ENCODE data around the gene RNF19B. TPM values are rescaled to one million over a fixed set of nuclear protein-coding genes. Genes with fewer than 3 reads are reported as not detected.

RNF19B gene
- total RNA-seq, 5 donors from 2014 or later (not counting 1 experiment from before 2014, with no cell fraction given): 28.7 to 44.8 (median 30.3) TPM

DNA sequence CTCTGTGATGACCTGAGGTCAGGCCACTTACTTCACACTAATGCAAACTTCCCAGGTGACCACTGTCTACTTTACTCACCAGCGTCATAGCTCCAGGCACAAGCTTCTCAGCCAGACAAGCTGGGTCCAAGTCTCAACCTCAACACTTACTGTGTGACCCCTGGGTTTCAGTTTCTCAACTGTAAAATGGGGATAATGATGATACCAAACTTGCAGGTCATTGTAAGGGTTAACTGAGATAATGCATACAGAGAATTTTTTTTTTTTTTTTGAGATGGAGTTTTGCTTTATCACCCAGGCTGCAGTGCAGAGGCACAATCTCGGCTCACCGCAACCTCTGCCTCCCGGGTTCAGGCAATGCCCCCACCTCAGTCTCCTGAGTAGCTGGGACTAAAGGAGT, 37.4 kb upstream of the RNF19B start:
- H3K27ac Mint-ChIP-seq: no peak overlapping the region
- POLR2A ChIA-PET: interaction anchor here in 1 of 2 donors (0.7 kb wide), 1 partner anchor 80 kb away, joined by 3 read pairs; no protein-coding TSS in a partner anchor
- H3K4me1 Mint-ChIP-seq: peaks cover 12 to 14% (median 13%) of the 10 kb centered on the region in 3 donors
- ATAC-seq (replicated peaks in 1 of 4) (no peak), DNase-seq (no peak)
- no peaks in the 10 kb centered on the region for H3K9me3 Mint-ChIP-seq
- no peaks in the 10 kb centered on the region for H3K36me3 ChIP-seq (ENCODE audit: control insufficient read depth in 2 of 2, extremely low read depth in 1 of 2, insufficient read depth in 1 of 2, low read length in 1 of 2)
- no peak overlapping the region for H3K27ac ChIP-seq (ENCODE audit: low read length)
- 100% methylated on average over 3 of the region's 4 CpGs for WGBS (ENCODE audit: insufficient coverage)
- no peaks in the 10 kb centered on the region for H3K9me3 ChIP-seq
- no peak overlapping the region for H3K4me3 ChIP-seq (ENCODE audit: control insufficient read depth in 1 of 2, extremely low read depth in 1 of 2, low read length in 1 of 2)
- no peak overlapping the region for H3K4me3 Mint-ChIP-seq
- no peaks in the 10 kb centered on the region for H3K27me3 ChIP-seq (replicated peaks in 1 of 2; ENCODE audit: control insufficient read depth in 2 of 2, extremely low read depth in 1 of 2, insufficient read depth in 2 of 2, low read length in 1 of 2)
- H3K4me1 ChIP-seq (ENCODE audit: control insufficient read depth in 1 of 2, extremely low read depth in 1 of 2, insufficient read depth in 2 of 2, low read length in 2 of 2): peaks cover 3 to 13% of the 10 kb centered on the region in 2 experiments
- CTCF ChIA-PET: no interaction called here
- H3K27me3 Mint-ChIP-seq: no peaks in the 10 kb centered on the region
- peaks cover under 1% of the 10 kb centered on the region for H3K36me3 Mint-ChIP-seq

DNA sequence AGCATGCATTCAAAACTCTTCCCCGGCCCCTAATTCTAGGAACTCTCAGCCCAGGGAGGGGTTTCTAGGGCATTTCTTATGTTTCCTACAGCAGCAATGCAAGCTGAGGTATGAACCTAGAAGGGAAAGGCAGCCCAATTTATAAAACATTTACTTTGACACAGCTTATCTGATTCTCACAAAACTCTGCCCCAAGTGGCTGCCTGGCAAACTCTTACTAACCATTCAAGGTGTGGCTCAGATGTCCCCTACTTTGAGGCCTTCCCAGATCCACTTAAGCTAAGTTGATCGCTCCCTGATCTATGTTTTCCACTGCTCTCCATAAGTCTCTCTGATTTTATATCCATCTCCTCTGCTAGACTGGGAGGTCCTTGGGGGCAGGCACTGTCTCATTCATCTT, 36.7 kb upstream of the RNF19B start:
- Histone ChIP-seq H3K27ac (ENCODE audit: low read length) (no peak overlapping the region), H3K27me3 (replicated peaks in 1 of 2; ENCODE audit: control insufficient read depth in 2 of 2, extremely low read depth in 1 of 2, insufficient read depth in 2 of 2, low read length in 1 of 2) (no peaks in the 10 kb centered on the region), H3K4me3 (ENCODE audit: control insufficient read depth in 1 of 2, extremely low read depth in 1 of 2, low read length in 1 of 2) (no peak overlapping the region), H3K36me3 (ENCODE audit: control insufficient read depth in 2 of 2, extremely low read depth in 1 of 2, insufficient read depth in 1 of 2, low read length in 1 of 2) (no peaks in the 10 kb centered on the region), H3K4me1 (ENCODE audit: control insufficient read depth in 1 of 2, extremely low read depth in 1 of 2, insufficient read depth in 2 of 2, low read length in 2 of 2) (peaks cover 3 to 13% of the 10 kb centered on the region in 2 experiments), H3K9me3 (no peaks in the 10 kb centered on the region)
- ATAC-seq (replicated peaks in 1 of 4) (no peak), DNase-seq (peak in 1 of 35 experiments; percentile 23)
- peaks cover 12 to 14% (median 13%) of the 10 kb centered on the region in 3 donors for H3K4me1 Mint-ChIP-seq
- H3K27ac Mint-ChIP-seq: no peak overlapping the region
- no peaks in the 10 kb centered on the region for H3K36me3 Mint-ChIP-seq
- no peaks in the 10 kb centered on the region for H3K9me3 Mint-ChIP-seq
- ChIA-PET CTCF (no interaction called here), POLR2A (no interaction called here)
- H3K27me3 Mint-ChIP-seq: no peaks in the 10 kb centered on the region
- no peak overlapping the region for H3K4me3 Mint-ChIP-seq
- 100% methylated on average over 1 of the region's 2 CpGs for WGBS (ENCODE audit: insufficient coverage)

DNA sequence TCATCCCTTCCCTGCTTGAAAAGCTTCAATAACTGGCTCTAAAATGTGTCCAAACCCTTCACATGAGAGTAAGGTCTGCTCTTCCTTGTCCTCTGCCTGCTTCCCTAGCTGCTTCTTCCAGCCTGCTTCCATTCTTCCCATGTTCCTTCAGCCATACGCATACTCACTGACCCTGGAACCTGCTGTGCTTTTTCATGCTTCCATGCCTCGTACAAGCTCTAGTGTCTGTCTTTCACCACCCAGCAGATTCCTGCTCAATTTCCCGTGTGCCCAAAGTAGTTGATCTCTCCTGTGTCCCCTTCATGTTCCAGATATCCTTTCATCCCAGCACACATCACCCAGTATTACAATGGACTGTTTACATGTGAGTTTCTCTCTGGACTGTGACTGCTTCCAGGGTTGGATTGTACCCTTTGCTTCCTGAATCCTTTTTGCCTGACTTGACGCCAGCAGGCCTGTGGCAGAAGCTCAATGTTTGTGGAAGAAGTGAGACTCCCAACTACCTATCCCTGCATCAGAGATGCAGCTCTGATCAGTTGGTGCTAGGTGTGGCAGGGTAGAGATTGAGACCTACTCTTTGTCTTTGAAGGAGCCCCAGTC, 35.9 kb upstream of the RNF19B start:
- no peak overlapping the region for H3K27ac ChIP-seq (ENCODE audit: low read length)
- CTCF ChIA-PET: no interaction called here
- H3K36me3 Mint-ChIP-seq: no peaks in the 10 kb centered on the region
- H3K9me3 Mint-ChIP-seq: no peaks in the 10 kb centered on the region
- no peak overlapping the region for H3K4me3 ChIP-seq (ENCODE audit: control insufficient read depth in 1 of 2, extremely low read depth in 1 of 2, low read length in 1 of 2)
- POLR2A ChIA-PET: no interaction called here
- no peaks in the 10 kb centered on the region for H3K27me3 ChIP-seq (replicated peaks in 1 of 2; ENCODE audit: control insufficient read depth in 2 of 2, extremely low read depth in 1 of 2, insufficient read depth in 2 of 2, low read length in 1 of 2)
- WGBS (ENCODE audit: insufficient coverage): 100% methylated on average over 3 of the region's 4 CpGs
- no peaks in the 10 kb centered on the region for H3K36me3 ChIP-seq (ENCODE audit: control insufficient read depth in 2 of 2, extremely low read depth in 1 of 2, insufficient read depth in 1 of 2, low read length in 1 of 2)
- H3K27me3 Mint-ChIP-seq: no peaks in the 10 kb centered on the region
- no peak overlapping the region for H3K27ac Mint-ChIP-seq
- ATAC-seq (replicated peaks in 1 of 4) (no peak), DNase-seq (no peak)
- H3K4me1 Mint-ChIP-seq: peaks cover 12 to 14% (median 13%) of the 10 kb centered on the region in 3 donors
- no peak overlapping the region for H3K4me3 Mint-ChIP-seq
- H3K4me1 ChIP-seq (ENCODE audit: control insufficient read depth in 1 of 2, extremely low read depth in 1 of 2, insufficient read depth in 2 of 2, low read length in 2 of 2): peaks cover 3 to 13% of the 10 kb centered on the region in 2 experiments
- H3K9me3 ChIP-seq: no peaks in the 10 kb centered on the region

DNA sequence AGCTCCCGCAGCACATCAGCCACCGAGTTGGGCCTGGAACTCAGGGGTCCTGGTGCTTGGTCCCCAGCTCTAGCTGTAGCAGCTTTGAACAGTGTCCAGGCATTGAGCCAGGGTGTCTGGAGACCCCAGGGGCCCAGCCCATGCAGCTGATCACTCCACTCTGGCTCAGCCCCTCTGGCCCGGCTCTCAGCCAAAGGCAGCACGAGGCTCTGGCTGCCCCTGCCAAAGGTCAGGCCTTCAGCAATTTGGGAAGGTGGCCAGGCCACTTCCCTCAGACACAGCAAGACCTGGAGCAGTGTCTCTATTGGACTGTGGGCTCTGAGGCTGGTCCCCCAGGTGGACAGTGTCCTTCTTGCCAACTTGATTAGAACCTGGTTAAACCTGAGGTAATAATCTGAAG, 34.4 kb upstream of the RNF19B start:
- Mint-ChIP-seq H3K27ac (no peak overlapping the region), H3K4me3 (no peak overlapping the region), H3K4me1 (peaks cover 12 to 18% (median 13%) of the 10 kb centered on the region in 3 donors), H3K9me3 (no peaks in the 10 kb centered on the region), H3K36me3 (no peaks in the 10 kb centered on the region), H3K27me3 (no peaks in the 10 kb centered on the region)
- ATAC-seq (replicated peaks in 1 of 4) (no peak), DNase-seq (no peak)
- no peak overlapping the region for H3K4me3 ChIP-seq (ENCODE audit: control insufficient read depth in 1 of 2, extremely low read depth in 1 of 2, low read length in 1 of 2)
- H3K27me3 ChIP-seq (replicated peaks in 1 of 2; ENCODE audit: control insufficient read depth in 2 of 2, extremely low read depth in 1 of 2, insufficient read depth in 2 of 2, low read length in 1 of 2): no peaks in the 10 kb centered on the region
- H3K4me1 ChIP-seq (ENCODE audit: control insufficient read depth in 1 of 2, extremely low read depth in 1 of 2, insufficient read depth in 2 of 2, low read length in 2 of 2): peaks cover 3 to 13% of the 10 kb centered on the region in 2 experiments
- no peaks in the 10 kb centered on the region for H3K36me3 ChIP-seq (ENCODE audit: control insufficient read depth in 2 of 2, extremely low read depth in 1 of 2, insufficient read depth in 1 of 2, low read length in 1 of 2)
- CTCF ChIA-PET: no interaction called here
- no peak overlapping the region for H3K27ac ChIP-seq (ENCODE audit: low read length)
- 100% methylated on average over 4 of the region's 4 CpGs for WGBS (ENCODE audit: insufficient coverage)
- POLR2A ChIA-PET: no interaction called here
- H3K9me3 ChIP-seq: no peaks in the 10 kb centered on the region

DNA sequence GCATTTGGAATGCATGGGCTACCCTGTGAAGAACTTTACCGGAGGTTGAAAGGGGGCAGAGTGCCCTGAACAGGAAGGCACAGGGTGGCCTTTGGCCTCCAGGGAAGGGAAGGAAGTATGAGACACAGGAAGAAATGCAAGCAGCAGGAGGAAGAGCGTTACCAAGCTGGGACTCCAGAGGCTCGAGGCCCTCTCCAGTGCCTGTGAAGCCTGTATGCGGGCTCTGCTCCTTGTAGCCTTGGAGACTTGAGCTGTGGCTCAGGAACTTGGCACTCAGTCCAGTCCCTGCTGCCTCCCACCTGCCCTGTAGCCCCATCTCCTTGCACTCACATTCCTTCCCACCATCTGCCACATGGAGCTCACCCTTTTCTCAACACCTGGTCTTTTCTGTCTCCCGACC, 33.5 kb upstream of the RNF19B start:
- H3K27me3 Mint-ChIP-seq: no peaks in the 10 kb centered on the region
- ChIA-PET CTCF (no interaction called here), POLR2A (no interaction called here)
- H3K9me3 Mint-ChIP-seq: no peaks in the 10 kb centered on the region
- Histone ChIP-seq H3K27ac (ENCODE audit: low read length) (no peak overlapping the region), H3K36me3 (ENCODE audit: control insufficient read depth in 2 of 2, extremely low read depth in 1 of 2, insufficient read depth in 1 of 2, low read length in 1 of 2) (no peaks in the 10 kb centered on the region), H3K9me3 (no peaks in the 10 kb centered on the region), H3K4me1 (ENCODE audit: control insufficient read depth in 1 of 2, extremely low read depth in 1 of 2, insufficient read depth in 2 of 2, low read length in 2 of 2) (peaks cover 3 to 13% of the 10 kb centered on the region in 2 experiments), H3K27me3 (replicated peaks in 1 of 2; ENCODE audit: control insufficient read depth in 2 of 2, extremely low read depth in 1 of 2, insufficient read depth in 2 of 2, low read length in 1 of 2) (no peaks in the 10 kb centered on the region), H3K4me3 (ENCODE audit: control insufficient read depth in 1 of 2, extremely low read depth in 1 of 2, low read length in 1 of 2) (no peak overlapping the region)
- 76% methylated on average over 5 of the region's 5 CpGs for WGBS (ENCODE audit: insufficient coverage)
- ATAC-seq (replicated peaks in 1 of 4) (peak in 1 of 4 experiments; percentile 28), DNase-seq (no peak)
- peaks cover 12 to 18% (median 13%) of the 10 kb centered on the region in 3 donors for H3K4me1 Mint-ChIP-seq
- H3K36me3 Mint-ChIP-seq: no peaks in the 10 kb centered on the region
- H3K4me3 Mint-ChIP-seq: no peak overlapping the region
- peak overlapping the region; percentile 57 to 61 for H3K27ac Mint-ChIP-seq

DNA sequence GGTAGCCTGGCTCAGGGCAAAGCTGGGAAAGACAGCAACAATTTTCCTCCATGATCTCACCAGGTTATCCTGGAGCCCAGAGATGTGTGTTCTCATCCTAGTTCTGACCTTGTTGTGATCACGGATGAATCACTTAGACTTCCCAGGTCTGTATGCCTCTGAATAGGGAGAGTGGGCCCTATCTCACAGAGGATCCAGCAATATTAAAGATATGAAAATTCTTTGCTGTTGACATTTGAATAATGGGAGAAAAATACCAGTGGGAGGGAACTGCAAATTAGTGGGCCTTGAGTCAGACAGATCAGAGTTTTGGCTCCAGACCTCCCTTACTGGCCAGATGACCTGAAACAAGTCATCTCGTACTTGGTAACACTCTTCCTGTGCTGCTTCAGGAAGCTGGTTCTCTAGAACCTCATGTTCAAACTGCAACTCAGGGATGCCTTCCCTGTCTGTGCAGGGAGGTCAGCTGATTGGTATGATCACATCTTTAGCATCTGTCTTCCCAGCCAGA, 32.8 kb upstream of the RNF19B start:
- H3K27me3 ChIP-seq (replicated peaks in 1 of 2; ENCODE audit: control insufficient read depth in 2 of 2, extremely low read depth in 1 of 2, insufficient read depth in 2 of 2, low read length in 1 of 2): no peaks in the 10 kb centered on the region
- H3K4me3 Mint-ChIP-seq: no peak overlapping the region
- peaks cover 3 to 15% of the 10 kb centered on the region in 2 experiments for H3K4me1 ChIP-seq (ENCODE audit: control insufficient read depth in 1 of 2, extremely low read depth in 1 of 2, insufficient read depth in 2 of 2, low read length in 2 of 2)
- DNase-seq: no peak
- H3K36me3 Mint-ChIP-seq: no peaks in the 10 kb centered on the region
- H3K36me3 ChIP-seq (ENCODE audit: control insufficient read depth in 2 of 2, extremely low read depth in 1 of 2, insufficient read depth in 1 of 2, low read length in 1 of 2): no peaks in the 10 kb centered on the region
- WGBS (ENCODE audit: insufficient coverage): 40% methylated on average over 1 of the region's 2 CpGs
- ChIA-PET POLR2A (no interaction called here), CTCF (no interaction called here)
- no peak overlapping the region for H3K27ac ChIP-seq (ENCODE audit: low read length)
- no peak for ATAC-seq (replicated peaks in 1 of 4)
- H3K9me3 Mint-ChIP-seq: no peaks in the 10 kb centered on the region
- H3K27ac Mint-ChIP-seq: peak overlapping the region; percentile 57 to 61
- H3K27me3 Mint-ChIP-seq: no peaks in the 10 kb centered on the region
- no peak overlapping the region for H3K4me3 ChIP-seq (ENCODE audit: control insufficient read depth in 1 of 2, extremely low read depth in 1 of 2, low read length in 1 of 2)
- peaks cover 16 to 24% (median 17%) of the 10 kb centered on the region in 3 donors for H3K4me1 Mint-ChIP-seq
- no peaks in the 10 kb centered on the region for H3K9me3 ChIP-seq

All from T-cell (primary cell).